ENCODE results near the gene TSHZ1. TPM values are rescaled to one million over a fixed set of nuclear protein-coding genes. Genes with fewer than 3 reads are reported as not detected.

Gene TSHZ1
- total and polyA plus RNA-seq, 2 experiments from 2014 or later = 0.23 to 0.38 TPM

GRCh38 chr18:75249175-75249518, 38.5 kb downstream of the TSHZ1 start:
- ATAC-seq (no peak), DNase-seq (ENCODE audit: low spot score) (no peak)
- Histone ChIP-seq H3K36me3 (ENCODE audit: insufficient read depth) (no peaks in the 10 kb centered on the region), H3F3A (replicated peaks; ENCODE audit: low read depth) (no peaks in the 10 kb centered on the region), H3K27me3 (ENCODE audit: insufficient read depth) (no peaks in the 10 kb centered on the region), H4K20me1 (replicated peaks; ENCODE audit: insufficient read depth) (no peaks in the 10 kb centered on the region), H3K9me2 (ENCODE audit: insufficient read depth) (no peaks in the 10 kb centered on the region), H3K79me2 (replicated peaks; ENCODE audit: insufficient read depth) (no peaks in the 10 kb centered on the region), H3K4me1 (ENCODE audit: insufficient read depth) (no peaks in the 10 kb centered on the region), H2AFZ (no peak overlapping the region), H3K4me2 (no peak overlapping the region), H3K27ac (ENCODE audit: low read depth) (no peak overlapping the region), H3K4me3 (no peak overlapping the region)
- Mint-ChIP-seq H3K36me3 (ENCODE audit: low read depth) (no peaks in the 10 kb centered on the region), H3K9me3 (no peaks in the 10 kb centered on the region), H3K27ac (no peak overlapping the region), H3K27me3 (ENCODE audit: insufficient read depth, low read depth, poor library complexity) (no peaks in the 10 kb centered on the region), H3K4me3 (no peak overlapping the region), H3K4me1 (no peaks in the 10 kb centered on the region; the same call in 2 of the 3 replicates)
- TF ChIP-seq EZH2phosphoT487 (IDR thresholded peaks at IDR 0.05; ENCODE audit: unreplicated experiment) = no peak
- TF ChIP-seq, protein P1, sequence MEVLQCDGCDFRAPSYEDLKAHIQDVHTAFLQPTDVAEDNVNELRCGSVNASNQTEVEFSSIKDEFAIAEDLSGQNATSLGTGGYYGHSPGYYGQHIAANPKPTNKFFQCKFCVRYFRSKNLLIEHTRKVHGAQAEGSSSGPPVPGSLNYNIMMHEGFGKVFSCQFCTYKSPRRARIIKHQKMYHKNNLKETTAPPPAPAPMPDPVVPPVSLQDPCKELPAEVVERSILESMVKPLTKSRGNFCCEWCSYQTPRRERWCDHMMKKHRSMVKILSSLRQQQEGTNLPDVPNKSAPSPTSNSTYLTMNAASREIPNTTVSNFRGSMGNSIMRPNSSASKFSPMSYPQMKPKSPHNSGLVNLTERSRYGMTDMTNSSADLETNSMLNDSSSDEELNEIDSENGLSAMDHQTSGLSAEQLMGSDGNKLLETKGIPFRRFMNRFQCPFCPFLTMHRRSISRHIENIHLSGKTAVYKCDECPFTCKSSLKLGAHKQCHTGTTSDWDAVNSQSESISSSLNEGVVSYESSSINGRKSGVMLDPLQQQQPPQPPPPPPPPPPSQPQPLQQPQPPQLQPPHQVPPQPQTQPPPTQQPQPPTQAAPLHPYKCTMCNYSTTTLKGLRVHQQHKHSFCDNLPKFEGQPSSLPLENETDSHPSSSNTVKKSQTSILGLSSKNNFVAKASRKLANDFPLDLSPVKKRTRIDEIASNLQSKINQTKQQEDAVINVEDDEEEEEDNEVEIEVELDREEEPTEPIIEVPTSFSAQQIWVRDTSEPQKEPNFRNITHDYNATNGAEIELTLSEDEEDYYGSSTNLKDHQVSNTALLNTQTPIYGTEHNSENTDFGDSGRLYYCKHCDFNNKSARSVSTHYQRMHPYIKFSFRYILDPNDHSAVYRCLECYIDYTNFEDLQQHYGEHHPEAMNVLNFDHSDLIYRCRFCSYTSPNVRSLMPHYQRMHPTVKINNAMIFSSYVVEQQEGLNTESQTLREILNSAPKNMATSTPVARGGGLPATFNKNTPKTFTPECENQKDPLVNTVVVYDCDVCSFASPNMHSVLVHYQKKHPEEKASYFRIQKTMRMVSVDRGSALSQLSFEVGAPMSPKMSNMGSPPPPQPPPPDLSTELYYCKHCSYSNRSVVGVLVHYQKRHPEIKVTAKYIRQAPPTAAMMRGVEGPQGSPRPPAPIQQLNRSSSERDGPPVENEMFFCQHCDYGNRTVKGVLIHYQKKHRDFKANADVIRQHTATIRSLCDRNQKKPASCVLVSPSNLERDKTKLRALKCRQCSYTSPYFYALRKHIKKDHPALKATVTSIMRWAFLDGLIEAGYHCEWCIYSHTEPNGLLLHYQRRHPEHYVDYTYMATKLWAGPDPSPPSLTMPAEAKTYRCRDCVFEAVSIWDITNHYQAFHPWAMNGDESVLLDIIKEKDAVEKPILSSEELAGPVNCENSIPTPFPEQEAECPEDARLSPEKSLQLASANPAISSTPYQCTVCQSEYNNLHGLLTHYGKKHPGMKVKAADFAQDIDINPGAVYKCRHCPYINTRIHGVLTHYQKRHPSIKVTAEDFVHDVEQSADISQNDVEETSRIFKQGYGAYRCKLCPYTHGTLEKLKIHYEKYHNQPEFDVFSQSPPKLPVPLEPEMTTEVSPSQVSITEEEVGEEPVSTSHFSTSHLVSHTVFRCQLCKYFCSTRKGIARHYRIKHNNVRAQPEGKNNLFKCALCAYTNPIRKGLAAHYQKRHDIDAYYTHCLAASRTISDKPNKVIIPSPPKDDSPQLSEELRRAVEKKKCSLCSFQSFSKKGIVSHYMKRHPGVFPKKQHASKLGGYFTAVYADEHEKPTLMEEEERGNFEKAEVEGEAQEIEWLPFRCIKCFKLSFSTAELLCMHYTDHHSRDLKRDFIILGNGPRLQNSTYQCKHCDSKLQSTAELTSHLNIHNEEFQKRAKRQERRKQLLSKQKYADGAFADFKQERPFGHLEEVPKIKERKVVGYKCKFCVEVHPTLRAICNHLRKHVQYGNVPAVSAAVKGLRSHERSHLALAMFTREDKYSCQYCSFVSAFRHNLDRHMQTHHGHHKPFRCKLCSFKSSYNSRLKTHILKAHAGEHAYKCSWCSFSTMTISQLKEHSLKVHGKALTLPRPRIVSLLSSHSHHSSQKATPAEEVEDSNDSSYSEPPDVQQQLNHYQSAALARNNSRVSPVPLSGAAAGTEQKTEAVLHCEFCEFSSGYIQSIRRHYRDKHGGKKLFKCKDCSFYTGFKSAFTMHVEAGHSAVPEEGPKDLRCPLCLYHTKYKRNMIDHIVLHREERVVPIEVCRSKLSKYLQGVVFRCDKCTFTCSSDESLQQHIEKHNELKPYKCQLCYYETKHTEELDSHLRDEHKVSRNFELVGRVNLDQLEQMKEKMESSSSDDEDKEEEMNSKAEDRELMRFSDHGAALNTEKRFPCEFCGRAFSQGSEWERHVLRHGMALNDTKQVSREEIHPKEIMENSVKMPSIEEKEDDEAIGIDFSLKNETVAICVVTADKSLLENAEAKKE (CRISPR knock-in tag; IDR thresholded peaks at IDR 0.05) = no peak
- no peak for TF ChIP-seq ETS1 (IDR thresholded peaks at IDR 0.05)
- TF ChIP-seq ZNF114 (CRISPR knock-in tag; IDR thresholded peaks at IDR 0.05) = no peak
- TF ChIP-seq CTCF (conservative IDR thresholded peaks at IDR 0.05; ENCODE audit: low read depth in 2 of 2) = no peak
- TF ChIP-seq ZNF331 (CRISPR knock-in tag; IDR thresholded peaks at IDR 0.05; ENCODE audit: low read depth) = no peak
- TF ChIP-seq EZH2 (IDR thresholded peaks at IDR 0.05; ENCODE audit: low read depth, unreplicated experiment) = no peak
- no peak for TF ChIP-seq STAT1 (IDR thresholded peaks at IDR 0.05; ENCODE audit: unreplicated experiment)
- no peak for TF ChIP-seq POLR2AphosphoS5 (IDR thresholded peaks at IDR 0.05; ENCODE audit: low read depth)
- TF ChIP-seq NANOG (IDR thresholded peaks at IDR 0.05; ENCODE audit: borderline replicate concordance) = no peak
- TF ChIP-seq JUNB (IDR thresholded peaks at IDR 0.05; ENCODE audit: unreplicated experiment) = no peak
- TF ChIP-seq CREB1 (CRISPR knock-in tag; IDR thresholded peaks at IDR 0.05; ENCODE audit: low read depth) = no peak
- TF ChIP-seq REST (IDR thresholded peaks at IDR 0.05; ENCODE audit: unreplicated experiment) = no peak

All from GM23338 (cell line).